Gastrocnemius medialis (tissue), 4 donors: ENCODE results near the gene SV2C.

ENCODE experiments used
- POLR2A ChIP-seq, 2 donors: fragments of 450-650 bp; IDR thresholded peaks; one replicate each; pipeline ENCODE4 v1.6.1; 2017; ENCODE audit warnings: antibody characterized with exemption in 2 of 2, mild to moderate bottlenecking in 2 of 2, moderate library complexity in 2 of 2
- TF ChIP-seq, protein P1 (sequence below), 5 experiments: fragments of 450-650 bp in 3 of 5; fragments of 200-600 bp in 2 of 5; sonication (generic) in 2 of 5; IDR thresholded peaks in 4 of 5; conservative IDR thresholded peaks in 1 of 5; 1 replicate in 4 of 5; 2 replicates in 1 of 5; pipeline ENCODE4 v1.5.1; 2016 to 2019; ENCODE audit warnings: antibody characterized with exemption in 5 of 5, mild to moderate bottlenecking in 3 of 5, moderate library complexity in 3 of 5

GRCh38 chr5:76145945-76146344 is 62.8 kb downstream of the SV2C start:
- TF ChIP-seq POLR2A (IDR thresholded peaks at IDR 0.05): no peak
- TF ChIP-seq, protein P1, sequence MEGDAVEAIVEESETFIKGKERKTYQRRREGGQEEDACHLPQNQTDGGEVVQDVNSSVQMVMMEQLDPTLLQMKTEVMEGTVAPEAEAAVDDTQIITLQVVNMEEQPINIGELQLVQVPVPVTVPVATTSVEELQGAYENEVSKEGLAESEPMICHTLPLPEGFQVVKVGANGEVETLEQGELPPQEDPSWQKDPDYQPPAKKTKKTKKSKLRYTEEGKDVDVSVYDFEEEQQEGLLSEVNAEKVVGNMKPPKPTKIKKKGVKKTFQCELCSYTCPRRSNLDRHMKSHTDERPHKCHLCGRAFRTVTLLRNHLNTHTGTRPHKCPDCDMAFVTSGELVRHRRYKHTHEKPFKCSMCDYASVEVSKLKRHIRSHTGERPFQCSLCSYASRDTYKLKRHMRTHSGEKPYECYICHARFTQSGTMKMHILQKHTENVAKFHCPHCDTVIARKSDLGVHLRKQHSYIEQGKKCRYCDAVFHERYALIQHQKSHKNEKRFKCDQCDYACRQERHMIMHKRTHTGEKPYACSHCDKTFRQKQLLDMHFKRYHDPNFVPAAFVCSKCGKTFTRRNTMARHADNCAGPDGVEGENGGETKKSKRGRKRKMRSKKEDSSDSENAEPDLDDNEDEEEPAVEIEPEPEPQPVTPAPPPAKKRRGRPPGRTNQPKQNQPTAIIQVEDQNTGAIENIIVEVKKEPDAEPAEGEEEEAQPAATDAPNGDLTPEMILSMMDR (IDR thresholded peaks at IDR 0.05 in 4 of 5, conservative IDR thresholded peaks at IDR 0.05 in 1 of 5): no peak
